Coronary artery (tissue), 2 donors: ENCODE measurements around the gene OXSM.

Source experiments
- DNase-seq: peaks from one replicate; pipeline ENCODE4 v3.0.0-alpha.2; 2017; ENCODE audit warnings: low spot score
- H3K27ac ChIP-seq, 2 donors: fragments of 200-600 bp; sonication (generic); one replicate each; pipeline ENCODE4 v1.5.1; 2016 to 2019
- H3K4me3 ChIP-seq: fragments of 200-600 bp; sonication (generic); 2 replicates; pipeline ENCODE4 v1.5.1; 2016; ENCODE audit warnings: mild to moderate bottlenecking, moderate library complexity
- TF ChIP-seq, protein P1 (sequence below): fragments of 200-600 bp; sonication (generic); IDR thresholded peaks from one replicate; pipeline ENCODE4 v1.5.1; 2019; ENCODE audit warnings: antibody characterized with exemption

The OXSM gene

DNA sequence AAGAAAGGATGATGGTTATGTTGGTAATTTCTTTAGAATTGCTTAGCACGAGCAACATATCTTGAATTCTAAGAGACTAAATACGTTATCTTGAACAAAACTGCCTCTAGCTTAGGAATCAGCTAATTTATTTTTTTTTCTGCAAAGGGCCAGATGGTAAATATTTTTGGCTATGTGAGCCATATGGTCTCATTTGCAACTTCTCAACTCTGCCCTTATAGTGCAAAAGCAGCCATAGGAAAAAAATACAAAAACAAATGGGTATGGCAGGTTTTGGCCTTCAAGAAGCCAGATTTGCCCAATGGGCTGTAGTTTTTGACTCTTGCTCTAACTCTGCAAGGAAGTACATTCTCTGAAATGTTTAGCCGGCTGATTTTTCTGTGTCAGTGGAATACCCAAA is 11.9 kb downstream of the OXSM start:
- TF ChIP-seq, protein P1, sequence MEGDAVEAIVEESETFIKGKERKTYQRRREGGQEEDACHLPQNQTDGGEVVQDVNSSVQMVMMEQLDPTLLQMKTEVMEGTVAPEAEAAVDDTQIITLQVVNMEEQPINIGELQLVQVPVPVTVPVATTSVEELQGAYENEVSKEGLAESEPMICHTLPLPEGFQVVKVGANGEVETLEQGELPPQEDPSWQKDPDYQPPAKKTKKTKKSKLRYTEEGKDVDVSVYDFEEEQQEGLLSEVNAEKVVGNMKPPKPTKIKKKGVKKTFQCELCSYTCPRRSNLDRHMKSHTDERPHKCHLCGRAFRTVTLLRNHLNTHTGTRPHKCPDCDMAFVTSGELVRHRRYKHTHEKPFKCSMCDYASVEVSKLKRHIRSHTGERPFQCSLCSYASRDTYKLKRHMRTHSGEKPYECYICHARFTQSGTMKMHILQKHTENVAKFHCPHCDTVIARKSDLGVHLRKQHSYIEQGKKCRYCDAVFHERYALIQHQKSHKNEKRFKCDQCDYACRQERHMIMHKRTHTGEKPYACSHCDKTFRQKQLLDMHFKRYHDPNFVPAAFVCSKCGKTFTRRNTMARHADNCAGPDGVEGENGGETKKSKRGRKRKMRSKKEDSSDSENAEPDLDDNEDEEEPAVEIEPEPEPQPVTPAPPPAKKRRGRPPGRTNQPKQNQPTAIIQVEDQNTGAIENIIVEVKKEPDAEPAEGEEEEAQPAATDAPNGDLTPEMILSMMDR = no peak
- no peak for DNase-seq
- Histone ChIP-seq H3K4me3 (no peak overlapping the region), H3K27ac (no peak overlapping the region)

GRCh38 chr3:25803833-25804232 is 13.9 kb downstream of the OXSM start:
- Histone ChIP-seq H3K27ac (no peak overlapping the region), H3K4me3 (no peak overlapping the region)
- TF ChIP-seq, protein P1 = no peak
- DNase-seq = no peak

- TF ChIP-seq, protein P1 = no peak
- H3K4me3 ChIP-seq = no peak overlapping the region
- no peak overlapping the region for H3K27ac ChIP-seq
- DNase-seq = no peak
Measured at GRCh38 chr3:25804676-25805075, 14.8 kb downstream of the OXSM start.

DNA sequence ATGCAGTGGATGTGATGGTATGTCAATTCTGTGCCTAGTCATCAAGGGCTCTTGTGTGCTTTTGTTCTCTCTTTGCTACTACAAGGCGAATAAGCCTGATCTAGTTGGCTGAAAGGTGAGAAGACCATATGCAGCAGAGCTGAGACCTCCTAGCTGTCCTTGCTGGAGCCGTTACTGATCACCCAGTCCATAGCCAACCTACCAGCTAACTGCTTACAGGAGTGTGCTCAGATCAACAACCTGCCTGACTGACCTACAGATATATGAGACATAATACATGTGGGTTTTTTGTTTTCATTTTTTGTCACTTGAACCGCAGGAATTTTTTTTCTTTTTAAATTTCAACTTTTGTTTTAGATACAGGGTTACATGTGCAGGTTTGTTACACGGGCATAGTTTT is 22.8 kb downstream of the OXSM start:
- no peak for DNase-seq
- H3K4me3 ChIP-seq = no peak overlapping the region
- no peak overlapping the region for H3K27ac ChIP-seq
- TF ChIP-seq, protein P1 = no peak

DNA sequence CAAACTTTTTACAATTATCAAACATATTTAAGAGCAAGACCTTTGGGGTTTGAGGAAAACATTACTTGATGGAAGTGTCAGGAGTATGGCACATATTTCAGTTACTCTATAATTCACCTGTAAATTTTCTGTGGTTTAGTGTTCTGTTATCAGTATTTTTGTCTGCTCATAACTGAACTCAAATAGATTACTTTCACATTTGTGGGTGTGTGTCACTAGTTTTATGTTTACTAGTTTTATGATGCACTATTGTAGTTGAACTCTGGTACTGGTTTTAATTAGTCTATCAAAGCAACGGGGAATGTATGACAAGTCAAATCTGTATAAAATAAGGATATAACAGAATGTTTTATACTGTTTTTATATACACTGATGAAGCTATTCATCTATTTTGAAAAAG is 27.2 kb downstream of the OXSM start:
- Histone ChIP-seq H3K27ac (no peak overlapping the region), H3K4me3 (no peak overlapping the region)
- TF ChIP-seq, protein P1 = no peak
- no peak for DNase-seq

- DNase-seq = no peak
- TF ChIP-seq, protein P1 = no peak
- Histone ChIP-seq H3K27ac (no peak overlapping the region), H3K4me3 (no peak overlapping the region)
Measured at GRCh38 chr3:25817638-25818037, 27.7 kb downstream of the OXSM start.

GRCh38 chr3:25818335-25818734 is 28.4 kb downstream of the OXSM start:
- DNase-seq = no peak
- TF ChIP-seq, protein P1 = no peak
- Histone ChIP-seq H3K4me3 (no peak overlapping the region), H3K27ac (no peak overlapping the region)
